ENCODE data around the gene DTX3. TPM values are rescaled to one million over a fixed set of nuclear protein-coding genes. Genes with fewer than 3 reads are reported as not detected.

Gene DTX3
- polyA plus RNA-seq, 3 donors, result 0.08 to 1.3 TPM; not detected in 1

GRCh38 chr12:57579677-57580465 is 24.8 kb upstream of the DTX3 start:
- H3K4me1 Mint-ChIP-seq, result peaks cover 16% of the 10 kb centered on the region
- H3K36me3 Mint-ChIP-seq, result no peaks in the 10 kb centered on the region
- Histone ChIP-seq H2AFZ (ENCODE audit: insufficient read depth, low read depth, low read length, poor library complexity, severe bottlenecking) (no peak overlapping the region), H3K9ac (ENCODE audit: insufficient read depth, low read length, poor library complexity, severe bottlenecking) (no peak overlapping the region), H3K4me2 (replicated peaks; ENCODE audit: extremely low read depth, low read length, poor library complexity, severe bottlenecking) (no peak overlapping the region), H3K4me1 (ENCODE audit: control insufficient read depth in 1 of 2, insufficient read depth in 2 of 2, low read length in 2 of 2) (peaks cover 9 to 11% of the 10 kb centered on the region in 2 donors), H3K4me3 (replicated peaks in 1 of 3; ENCODE audit: low read depth in 2 of 3, low read length in 3 of 3) (no peak overlapping the region), H3K79me2 (ENCODE audit: insufficient read depth, low read length) (no peaks in the 10 kb centered on the region), H3K27me3 (ENCODE audit: control insufficient read depth in 2 of 2, insufficient read depth in 2 of 2, low read length in 2 of 2) (peaks cover 0 to 8% of the 10 kb centered on the region in 2 donors), H3K27ac (ENCODE audit: low read depth in 1 of 2, low read length in 2 of 2) (no peak overlapping the region), H3K9me3 (replicated peaks in 1 of 2; ENCODE audit: control insufficient read depth in 1 of 2, insufficient read depth in 1 of 2, low read length in 2 of 2) (no peaks in the 10 kb centered on the region), H4K20me1 (ENCODE audit: insufficient read depth, low read length) (no peaks in the 10 kb centered on the region), H3K36me3 (replicated peaks in 1 of 2; ENCODE audit: control insufficient read depth in 1 of 2, insufficient read depth in 2 of 2, low read length in 2 of 2) (no peaks in the 10 kb centered on the region)
- TF ChIP-seq, protein P1, sequence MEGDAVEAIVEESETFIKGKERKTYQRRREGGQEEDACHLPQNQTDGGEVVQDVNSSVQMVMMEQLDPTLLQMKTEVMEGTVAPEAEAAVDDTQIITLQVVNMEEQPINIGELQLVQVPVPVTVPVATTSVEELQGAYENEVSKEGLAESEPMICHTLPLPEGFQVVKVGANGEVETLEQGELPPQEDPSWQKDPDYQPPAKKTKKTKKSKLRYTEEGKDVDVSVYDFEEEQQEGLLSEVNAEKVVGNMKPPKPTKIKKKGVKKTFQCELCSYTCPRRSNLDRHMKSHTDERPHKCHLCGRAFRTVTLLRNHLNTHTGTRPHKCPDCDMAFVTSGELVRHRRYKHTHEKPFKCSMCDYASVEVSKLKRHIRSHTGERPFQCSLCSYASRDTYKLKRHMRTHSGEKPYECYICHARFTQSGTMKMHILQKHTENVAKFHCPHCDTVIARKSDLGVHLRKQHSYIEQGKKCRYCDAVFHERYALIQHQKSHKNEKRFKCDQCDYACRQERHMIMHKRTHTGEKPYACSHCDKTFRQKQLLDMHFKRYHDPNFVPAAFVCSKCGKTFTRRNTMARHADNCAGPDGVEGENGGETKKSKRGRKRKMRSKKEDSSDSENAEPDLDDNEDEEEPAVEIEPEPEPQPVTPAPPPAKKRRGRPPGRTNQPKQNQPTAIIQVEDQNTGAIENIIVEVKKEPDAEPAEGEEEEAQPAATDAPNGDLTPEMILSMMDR (IDR thresholded peaks at IDR 0.05), result no peak
- no peak overlapping the region for H3K4me3 Mint-ChIP-seq
- DNase-seq, result no peak
- 89% methylated on average over 6 of the region's 8 CpGs for WGBS (ENCODE audit: insufficient coverage)
- no peak overlapping the region for H3K27ac Mint-ChIP-seq
- H3K9me3 Mint-ChIP-seq, result no peaks in the 10 kb centered on the region
- intact Hi-C loops (cut with micrococcal nuclease), result loop anchor here in 1 of 2 donors (5.0 to 10.0 kb wide), 2 partner anchors 42 to 115 kb away; partner anchors contain the start of gene OS9
- H3K27me3 Mint-ChIP-seq (ENCODE audit: low read depth in 3 of 3), result peaks cover 15 to 20% (median 18%) of the 10 kb centered on the region in 3 donors

DNA sequence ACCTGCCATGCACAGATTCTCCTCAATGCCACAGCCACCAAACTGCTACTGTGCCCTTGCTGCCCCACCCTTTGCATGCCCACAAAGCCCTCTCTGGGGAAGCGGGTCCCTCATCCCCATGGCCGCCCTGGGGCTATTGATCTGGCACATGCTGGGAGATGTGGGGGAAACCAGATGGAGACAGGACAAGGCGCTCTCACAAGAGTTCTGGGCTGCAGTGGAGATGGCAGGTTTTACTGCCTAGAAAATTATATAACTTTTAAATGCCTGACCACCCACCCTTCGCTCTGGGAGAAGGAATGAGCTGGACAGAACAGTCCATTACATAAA is 24.2 kb upstream of the DTX3 start:
- TF ChIP-seq, protein P1 (IDR thresholded peaks at IDR 0.05), result no peak
- no peak overlapping the region for H3K9ac ChIP-seq (ENCODE audit: insufficient read depth, low read length, poor library complexity, severe bottlenecking)
- H3K27me3 Mint-ChIP-seq (ENCODE audit: low read depth in 3 of 3), result peaks cover 11 to 20% (median 16%) of the 10 kb centered on the region in 3 donors
- H3K9me3 Mint-ChIP-seq, result no peaks in the 10 kb centered on the region
- no peak for DNase-seq
- H3K9me3 ChIP-seq (replicated peaks in 1 of 2; ENCODE audit: control insufficient read depth in 1 of 2, insufficient read depth in 1 of 2, low read length in 2 of 2), result no peaks in the 10 kb centered on the region
- no peaks in the 10 kb centered on the region for H3K36me3 ChIP-seq (replicated peaks in 1 of 2; ENCODE audit: control insufficient read depth in 1 of 2, insufficient read depth in 2 of 2, low read length in 2 of 2)
- no peaks in the 10 kb centered on the region for H4K20me1 ChIP-seq (ENCODE audit: insufficient read depth, low read length)
- peaks cover 0 to 8% of the 10 kb centered on the region in 2 donors for H3K27me3 ChIP-seq (ENCODE audit: control insufficient read depth in 2 of 2, insufficient read depth in 2 of 2, low read length in 2 of 2)
- H3K4me1 Mint-ChIP-seq, result peaks cover 22% of the 10 kb centered on the region
- WGBS (ENCODE audit: insufficient coverage), result no CpG with 5 or more reads among the region's 4 CpGs
- no peak overlapping the region for H2AFZ ChIP-seq (ENCODE audit: insufficient read depth, low read depth, low read length, poor library complexity, severe bottlenecking)
- no peaks in the 10 kb centered on the region for H3K79me2 ChIP-seq (ENCODE audit: insufficient read depth, low read length)
- no peak overlapping the region for H3K27ac ChIP-seq (ENCODE audit: low read depth in 1 of 2, low read length in 2 of 2)
- intact Hi-C loops (cut with micrococcal nuclease), result loop anchor here in 1 of 2 donors (5.0 to 10.0 kb wide), 2 partner anchors 42 to 114 kb away; partner anchors contain the start of gene OS9
- H3K36me3 Mint-ChIP-seq, result no peaks in the 10 kb centered on the region
- no peak overlapping the region for H3K4me3 Mint-ChIP-seq
- H3K4me2 ChIP-seq (replicated peaks; ENCODE audit: extremely low read depth, low read length, poor library complexity, severe bottlenecking), result no peak overlapping the region
- H3K4me1 ChIP-seq (ENCODE audit: control insufficient read depth in 1 of 2, insufficient read depth in 2 of 2, low read length in 2 of 2), result peaks cover 14 to 16% of the 10 kb centered on the region in 2 donors
- no peak overlapping the region for H3K4me3 ChIP-seq (replicated peaks in 1 of 3; ENCODE audit: low read depth in 2 of 3, low read length in 3 of 3)
- H3K27ac Mint-ChIP-seq, result no peak overlapping the region
